ENCODE data around the gene BARHL2. TPM values are rescaled to one million over a fixed set of nuclear protein-coding genes. Genes with fewer than 3 reads are reported as not detected.

Gene BARHL2
- polyA plus RNA-seq, 2 of the 4 experiments (the other 2 are of a cell fraction) = not detected

DNA sequence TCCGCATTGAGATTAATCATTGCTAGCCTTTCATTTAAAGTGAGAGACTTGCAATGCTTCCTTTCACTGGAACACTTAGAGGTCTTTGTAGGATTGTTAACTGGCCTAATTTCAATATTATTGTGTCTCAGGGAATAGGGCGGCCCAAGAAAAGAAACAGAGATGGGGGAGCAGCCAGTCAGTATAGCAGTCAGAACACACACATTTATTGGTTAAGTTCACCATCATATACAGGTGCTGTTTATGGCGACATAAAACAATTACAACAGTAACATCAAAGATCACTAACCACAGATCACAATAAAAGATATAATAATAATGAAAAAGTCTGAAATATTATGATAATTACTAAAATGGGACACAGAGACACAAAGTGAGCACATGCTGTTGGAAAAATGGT lies 29.4 kb downstream of the BARHL2 start:
- Histone ChIP-seq H3K4me1 (no peaks in the 10 kb centered on the region), H3K4me3 (no peak overlapping the region), H3K27ac (no peak overlapping the region), H3K9me3 (no peaks in the 10 kb centered on the region), H3K4me2 (no peak overlapping the region)
- DNase-seq (ENCODE audit: low read depth in 1 of 2, low spot score in 1 of 2) = no peak
- ATAC-seq = no peak
- CTCF ChIA-PET = interaction anchor here (1.0 kb wide), 1 partner anchor 37 kb away, joined by 3 read pairs; no protein-coding TSS in a partner anchor
- WGBS (ENCODE audit: missing lambda C conversion rate) = 66% methylated on average over 3 of the region's 3 CpGs
- FAIRE-seq = no peak
- TF ChIP-seq CHD2 (IDR thresholded peaks at IDR 0.05; ENCODE audit: low read length, partially characterized antibody) (no peak), NR3C1 (IDR thresholded peaks at IDR 0.05) (no peak), ZC3H11A (IDR thresholded peaks at IDR 0.05) (no peak)
- POLR2A ChIA-PET = no interaction called here

DNA sequence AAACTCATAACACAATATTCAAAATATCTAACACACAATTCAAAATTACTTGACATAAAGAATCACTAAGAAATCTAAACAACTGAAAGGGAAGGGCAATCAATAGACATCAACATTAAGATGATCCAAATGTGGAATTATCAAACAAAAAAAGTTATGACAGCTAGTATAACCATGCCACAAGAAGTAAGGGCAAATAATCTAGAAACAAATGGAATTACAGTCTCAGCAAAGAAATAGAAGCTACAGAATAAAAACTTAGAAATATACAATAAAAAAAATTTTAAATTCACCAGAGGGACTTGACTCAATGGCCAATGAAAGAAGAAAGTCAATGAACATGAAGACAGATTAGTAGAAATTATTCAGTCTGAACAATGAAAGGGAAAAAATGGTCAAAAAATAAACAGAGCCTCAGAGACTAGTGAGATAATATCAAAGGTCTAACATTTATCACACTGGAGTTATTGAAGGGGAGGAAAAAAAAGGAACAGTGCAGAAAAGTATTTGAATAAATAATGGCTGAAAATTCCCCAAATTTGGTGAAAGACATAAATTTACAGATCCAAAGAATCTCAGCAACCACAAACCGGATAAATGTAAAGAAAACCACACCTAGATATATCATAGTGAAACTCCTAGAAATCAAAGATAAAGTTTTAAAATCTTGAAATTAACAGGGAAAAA lies 41.8 kb downstream of the BARHL2 start:
- WGBS (ENCODE audit: missing lambda C conversion rate) = 27% methylated on average over 1 of the region's 1 CpG
- DNase-seq (ENCODE audit: low read depth in 1 of 2, low spot score in 1 of 2) (no peak), FAIRE-seq (no peak), ATAC-seq (no peak)
- H3K4me1 ChIP-seq = no peaks in the 10 kb centered on the region
- TF ChIP-seq JUN (IDR thresholded peaks at IDR 0.05) (no peak), CTCF (IDR thresholded peaks at IDR 0.05) (no peak), ZSCAN20 (CRISPR knock-in tag; IDR thresholded peaks at IDR 0.05) (no peak), ELK1 (IDR thresholded peaks at IDR 0.05; ENCODE audit: low read depth, low read length) (no peak), FOSL2 (IDR thresholded peaks at IDR 0.05) (no peak), FOSL2 (CRISPR knock-in tag; IDR thresholded peaks at IDR 0.05) (no peak), HDAC2 (IDR thresholded peaks at IDR 0.05) (no peak)
- H3K27ac ChIP-seq = no peak overlapping the region
- H3K9me3 ChIP-seq = no peaks in the 10 kb centered on the region
- no peak overlapping the region for H3K4me2 ChIP-seq
- ChIA-PET CTCF (no interaction called here), POLR2A (no interaction called here)
- no peak overlapping the region for H3K4me3 ChIP-seq

GRCh38 chr1:90671741-90672140 lies 45.4 kb downstream of the BARHL2 start:
- WGBS (ENCODE audit: missing lambda C conversion rate) = 7% methylated on average over 3 of the region's 3 CpGs
- H3K27ac ChIP-seq = no peak overlapping the region
- H3K9me3 ChIP-seq = no peaks in the 10 kb centered on the region
- ChIA-PET POLR2A (no interaction called here), CTCF (no interaction called here)
- no peaks in the 10 kb centered on the region for H3K4me1 ChIP-seq
- no peak for DNase-seq (ENCODE audit: low read depth in 1 of 2, low spot score in 1 of 2)
- FAIRE-seq = no peak
- ATAC-seq = no peak
- no peak for TF ChIP-seq EHMT2 (IDR thresholded peaks at IDR 0.05; ENCODE audit: low read depth)
- no peak for TF ChIP-seq HOXA7 (CRISPR knock-in tag; IDR thresholded peaks at IDR 0.05)
- no peak for TF ChIP-seq SMC3 (IDR thresholded peaks at IDR 0.05)
- no peak for TF ChIP-seq MAX (IDR thresholded peaks at IDR 0.05)
- TF ChIP-seq GATA3 (IDR thresholded peaks at IDR 0.05; ENCODE audit: borderline replicate concordance) = no peak
- no peak for TF ChIP-seq POLR2AphosphoS2 (conservative IDR thresholded peaks at IDR 0.05; ENCODE audit: low read length)
- TF ChIP-seq MYC (IDR thresholded peaks at IDR 0.05; ENCODE audit: borderline replicate concordance, low read length) = no peak
- TF ChIP-seq NR3C1 (IDR thresholded peaks at IDR 0.05) = no peak
- TF ChIP-seq NFE2L2 (conservative IDR thresholded peaks at IDR 0.05; ENCODE audit: low read length) = no peak
- no peak for TF ChIP-seq BCL3 (IDR thresholded peaks at IDR 0.05)
- H3K4me2 ChIP-seq = no peak overlapping the region
- H3K4me3 ChIP-seq = no peak overlapping the region

Data from A549 (cell line).